ENCODE data around the gene SYNE3. TPM values are rescaled to one million over a fixed set of nuclear protein-coding genes. Genes with fewer than 3 reads are reported as not detected.

Gene SYNE3
- total and polyA plus RNA-seq, 2 of the 8 experiments (the other 6 are each of a cell fraction or from before 2014, with no cell fraction given): under 0.01 TPM; not detected in 1

- Histone ChIP-seq H3K18ac (ENCODE audit: extremely low read depth, low read length) (no peak overlapping the region), H4K5ac (ENCODE audit: insufficient read length, low read depth, low read length) (no peak overlapping the region), H3K14ac (ENCODE audit: insufficient read length) (no peak overlapping the region), H3K4me3 (ENCODE audit: extremely low read depth in 1 of 4, insufficient read depth in 2 of 4, low read depth in 3 of 4, low read length in 4 of 4) (no peak overlapping the region), H4K91ac (replicated peaks; ENCODE audit: insufficient read length, low read length) (no peak overlapping the region), H3K4me2 (ENCODE audit: insufficient read depth in 1 of 2, low read depth in 2 of 2, low read length in 2 of 2) (no peak overlapping the region), H3K4ac (replicated peaks; ENCODE audit: insufficient read length, low read depth, low read length) (no peak overlapping the region), H2BK20ac (ENCODE audit: low read length) (no peak overlapping the region), H2BK12ac (ENCODE audit: low read depth, low read length) (no peak overlapping the region), H3K27ac (ENCODE audit: low read depth, low read length) (no peak overlapping the region), H3K9me3 (ENCODE audit: insufficient read depth in 2 of 2, low read depth in 1 of 2, low read length in 1 of 2) (no peaks in the 10 kb centered on the region), H2BK15ac (ENCODE audit: low read length) (no peak overlapping the region), H3K23ac (ENCODE audit: insufficient read length) (no peak overlapping the region), H2BK120ac (replicated peaks; ENCODE audit: low read depth, low read length) (no peak overlapping the region), H2AK5ac (ENCODE audit: low read depth, low read length) (no peak overlapping the region), H3K4me1 (replicated peaks in 1 of 4; ENCODE audit: control insufficient read depth in 3 of 4, insufficient read depth in 4 of 4, low read length in 3 of 4) (no peaks in the 10 kb centered on the region), H3K23me2 (ENCODE audit: low read depth, low read length) (no peaks in the 10 kb centered on the region), H4K20me1 (replicated peaks in 1 of 2; ENCODE audit: control insufficient read depth in 1 of 2, insufficient read depth in 2 of 2, low read length in 2 of 2) (peaks cover 2 to 20% of the 10 kb centered on the region in 2 experiments), H3K27me3 (replicated peaks in 1 of 4; ENCODE audit: control insufficient read depth in 3 of 4, extremely low read depth in 1 of 4, insufficient read depth in 3 of 4, low read length in 3 of 4) (no peaks in the 10 kb centered on the region), H2AFZ (ENCODE audit: low read length) (no peak overlapping the region), H3K79me1 (ENCODE audit: low read depth, low read length) (peaks cover 9% of the 10 kb centered on the region), H3K9ac (replicated peaks in 1 of 4; ENCODE audit: extremely low read depth in 1 of 4, low read depth in 3 of 4, low read length in 3 of 4) (no peak overlapping the region), H4K8ac (ENCODE audit: extremely low read depth, insufficient read depth, low read length) (no peak overlapping the region), H3K56ac (replicated peaks; ENCODE audit: insufficient read length, low read depth, low read length) (no peak overlapping the region), H3K79me2 (ENCODE audit: control insufficient read depth in 1 of 2, insufficient read depth in 2 of 2, low read length in 2 of 2) (peaks cover 0 to 40% of the 10 kb centered on the region in 2 experiments; a peak in 3 of 4 replicates), H2BK5ac (ENCODE audit: low read depth, low read length) (no peak overlapping the region), H3K36me3 (ENCODE audit: control insufficient read depth in 2 of 4, insufficient read depth in 4 of 4, low read length in 3 of 4) (peaks cover 3 to 7% (median 4%) of the 10 kb centered on the region in 4 experiments; a peak in 4 of 8 replicates)
- WGBS, 2 experiments (ENCODE audit: extremely low coverage in 1 of 2, insufficient coverage in 1 of 2, insufficient read length in 1 of 2, insufficient replicate concordance in 2 of 2, low coverage in 1 of 2, low lambda C conversion rate in 2 of 2, missing lambda C conversion rate in 1 of 2): 89% methylated on average over 7 of the region's 8 CpGs; no CpG with 5 or more reads in 1 of the 2 experiments
- CTCF ChIA-PET (ENCODE audit: partially characterized antibody): interaction anchor here (1.1 to 1.4 kb wide), 3 partner anchors 16 to 450 kb away, joined by 3 to 4 read pairs (median 4); no protein-coding TSS in a partner anchor
- no peak for DNase-seq (ENCODE audit: low read depth in 1 of 2, low spot score in 2 of 2)
- TF ChIP-seq MAFK (IDR thresholded peaks at IDR 0.05; ENCODE audit: low read depth, low read length) (no peak), SIN3A (conservative IDR thresholded peaks at IDR 0.05 in 1 of 2, IDR thresholded peaks at IDR 0.05 in 1 of 2; ENCODE audit: low read depth in 1 of 2, low read length in 2 of 2) (no peak), CTBP2 (IDR thresholded peaks at IDR 0.05; ENCODE audit: borderline replicate concordance, insufficient read depth, insufficient read length, low read length) (no peak), RNF2 (IDR thresholded peaks at IDR 0.05; ENCODE audit: borderline replicate concordance, low read depth, low read length, missing control alignments, poor library complexity, severe bottlenecking) (no peak)
- POLR2A ChIA-PET (ENCODE audit: partially characterized antibody): interaction anchor here (0.7 to 2.6 kb wide), 2 partner anchors 10 to 31 kb away, joined by 3 to 6 read pairs; partner anchors contain the start of gene GLRX5
- no peak for FAIRE-seq
Measured at GRCh38 chr14:95544588-95544987, 28.1 kb upstream of the SYNE3 start.

All from H1 (cell line).